Measurements from ENCODE around the gene CARS2. TPM values are rescaled to one million over a fixed set of nuclear protein-coding genes. Genes with fewer than 3 reads are reported as not detected.

The CARS2 gene
- polyA plus RNA-seq, 1 donor (not counting 4 experiments of a cell fraction or from before 2014, with no cell fraction given) = 90.0 TPM

DNA sequence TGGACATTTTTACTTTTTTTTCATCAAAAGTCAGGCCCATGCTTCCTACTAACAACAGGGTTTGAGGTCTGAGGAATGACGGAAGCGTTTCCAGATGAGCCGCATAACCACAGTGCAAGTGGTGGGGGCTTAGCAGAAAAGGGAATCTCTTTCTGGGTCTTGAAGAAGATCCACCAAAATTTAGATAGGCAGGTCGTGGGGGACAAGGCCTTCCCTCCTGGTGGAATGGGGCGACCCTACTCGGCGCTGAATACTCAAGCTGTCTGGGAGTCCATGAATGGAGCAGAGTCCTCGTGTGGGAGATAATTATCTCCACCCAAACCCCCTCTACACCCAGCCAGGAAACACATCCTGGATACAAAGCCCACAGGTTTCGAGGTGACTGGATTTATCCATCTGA, 36.9 kb downstream of the CARS2 start:
- Histone ChIP-seq H3K9ac (ENCODE audit: control insufficient read depth, extremely low read depth, insufficient read depth, low read length) (no peak overlapping the region), H3K9me1 (ENCODE audit: control insufficient read depth, extremely low read depth, insufficient read depth, low read length) (no peaks in the 10 kb centered on the region), H3K4me2 (ENCODE audit: control insufficient read depth, extremely low read depth, insufficient read depth, low read depth, low read length) (no peak overlapping the region), H4K20me1 (ENCODE audit: control insufficient read depth, extremely low read depth, insufficient read depth, low read length) (no peaks in the 10 kb centered on the region), H3K4me3 (ENCODE audit: control insufficient read depth in 2 of 3, extremely low read depth in 1 of 3, insufficient read depth in 2 of 3, low read depth in 1 of 3, low read length in 3 of 3) (no peak overlapping the region), H2AFZ (ENCODE audit: control insufficient read depth, low read length) (no peak overlapping the region), H3K4me1 (ENCODE audit: control insufficient read depth, extremely low read depth, insufficient read depth, low read length) (no peaks in the 10 kb centered on the region), H3K27me3 (ENCODE audit: control insufficient read depth, extremely low read depth, insufficient read depth, low read length) (no peaks in the 10 kb centered on the region), H3K79me2 (ENCODE audit: control insufficient read depth, insufficient read depth, low read length) (no peaks in the 10 kb centered on the region), H3K36me3 (ENCODE audit: control insufficient read depth in 2 of 2, extremely low read depth in 1 of 2, insufficient read depth in 2 of 2, low read length in 2 of 2) (peaks cover 11 to 22% of the 10 kb centered on the region in 2 experiments), H3K9me3 (ENCODE audit: control insufficient read depth, low read depth, low read length) (no peaks in the 10 kb centered on the region), H3K27ac (ENCODE audit: control insufficient read depth, insufficient read depth, low read length) (no peak overlapping the region)
- TF ChIP-seq, protein P1, sequence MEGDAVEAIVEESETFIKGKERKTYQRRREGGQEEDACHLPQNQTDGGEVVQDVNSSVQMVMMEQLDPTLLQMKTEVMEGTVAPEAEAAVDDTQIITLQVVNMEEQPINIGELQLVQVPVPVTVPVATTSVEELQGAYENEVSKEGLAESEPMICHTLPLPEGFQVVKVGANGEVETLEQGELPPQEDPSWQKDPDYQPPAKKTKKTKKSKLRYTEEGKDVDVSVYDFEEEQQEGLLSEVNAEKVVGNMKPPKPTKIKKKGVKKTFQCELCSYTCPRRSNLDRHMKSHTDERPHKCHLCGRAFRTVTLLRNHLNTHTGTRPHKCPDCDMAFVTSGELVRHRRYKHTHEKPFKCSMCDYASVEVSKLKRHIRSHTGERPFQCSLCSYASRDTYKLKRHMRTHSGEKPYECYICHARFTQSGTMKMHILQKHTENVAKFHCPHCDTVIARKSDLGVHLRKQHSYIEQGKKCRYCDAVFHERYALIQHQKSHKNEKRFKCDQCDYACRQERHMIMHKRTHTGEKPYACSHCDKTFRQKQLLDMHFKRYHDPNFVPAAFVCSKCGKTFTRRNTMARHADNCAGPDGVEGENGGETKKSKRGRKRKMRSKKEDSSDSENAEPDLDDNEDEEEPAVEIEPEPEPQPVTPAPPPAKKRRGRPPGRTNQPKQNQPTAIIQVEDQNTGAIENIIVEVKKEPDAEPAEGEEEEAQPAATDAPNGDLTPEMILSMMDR (optimal IDR thresholded peaks at IDR 0.05 in 1 of 3, IDR thresholded peaks at IDR 0.05 in 1 of 3, conservative IDR thresholded peaks at IDR 0.05 in 1 of 3; ENCODE audit: extremely low read depth in 1 of 3, insufficient read depth in 2 of 3, low read length in 3 of 3) = no peak
- FAIRE-seq = no peak
- dilution Hi-C loops (cut with MboI; ENCODE audit: extremely low pct_ligation_motif_present, low sequenced_read_pairs) = no loop called here
- no peak for DNase-seq (ENCODE audit: low read depth, low spot score)

GRCh38 chr13:110666255-110666533, 39.7 kb downstream of the CARS2 start:
- FAIRE-seq (no peak), DNase-seq (ENCODE audit: low read depth, low spot score) (no peak)
- H4K20me1 ChIP-seq (ENCODE audit: control insufficient read depth, extremely low read depth, insufficient read depth, low read length) = no peaks in the 10 kb centered on the region
- TF ChIP-seq, protein P1 (optimal IDR thresholded peaks at IDR 0.05 in 1 of 3, IDR thresholded peaks at IDR 0.05 in 1 of 3, conservative IDR thresholded peaks at IDR 0.05 in 1 of 3; ENCODE audit: extremely low read depth in 1 of 3, insufficient read depth in 2 of 3, low read length in 3 of 3) = no peak
- no peak for TF ChIP-seq EZH2 (IDR thresholded peaks at IDR 0.05; ENCODE audit: low read length)
- no peak overlapping the region for H3K4me3 ChIP-seq (ENCODE audit: control insufficient read depth in 2 of 3, extremely low read depth in 1 of 3, insufficient read depth in 2 of 3, low read depth in 1 of 3, low read length in 3 of 3)
- H3K9me3 ChIP-seq (ENCODE audit: control insufficient read depth, low read depth, low read length) = no peaks in the 10 kb centered on the region
- no peak overlapping the region for H3K9ac ChIP-seq (ENCODE audit: control insufficient read depth, extremely low read depth, insufficient read depth, low read length)
- no peak overlapping the region for H3K4me2 ChIP-seq (ENCODE audit: control insufficient read depth, extremely low read depth, insufficient read depth, low read depth, low read length)
- H3K36me3 ChIP-seq (ENCODE audit: control insufficient read depth in 2 of 2, extremely low read depth in 1 of 2, insufficient read depth in 2 of 2, low read length in 2 of 2) = peaks cover 24 to 30% of the 10 kb centered on the region in 2 experiments
- H3K9me1 ChIP-seq (ENCODE audit: control insufficient read depth, extremely low read depth, insufficient read depth, low read length) = no peaks in the 10 kb centered on the region
- H3K79me2 ChIP-seq (ENCODE audit: control insufficient read depth, insufficient read depth, low read length) = no peaks in the 10 kb centered on the region
- H3K4me1 ChIP-seq (ENCODE audit: control insufficient read depth, extremely low read depth, insufficient read depth, low read length) = no peaks in the 10 kb centered on the region
- no peak overlapping the region for H3K27ac ChIP-seq (ENCODE audit: control insufficient read depth, insufficient read depth, low read length)
- dilution Hi-C loops (cut with MboI; ENCODE audit: extremely low pct_ligation_motif_present, low sequenced_read_pairs) = no loop called here
- no peaks in the 10 kb centered on the region for H3K27me3 ChIP-seq (ENCODE audit: control insufficient read depth, extremely low read depth, insufficient read depth, low read length)
- H2AFZ ChIP-seq (ENCODE audit: control insufficient read depth, low read length) = no peak overlapping the region
